SH-SY5Y (cell line): ENCODE results near the gene POU2F3.

ENCODE experiments used
- GATA2 ChIP-seq: IDR thresholded peaks from 2 replicates; pipeline ENCODE4 v1.6.1; 2011; ENCODE audit warnings: mild to moderate bottlenecking, low read depth, low read length
- GATA3 ChIP-seq: IDR thresholded peaks from 2 replicates; pipeline ENCODE4 v1.6.1; 2011; ENCODE audit warnings: low read depth, mild to moderate bottlenecking, low read length, moderate library complexity

GRCh38 chr11:120333801-120334200 is 93.9 kb downstream of the POU2F3 start:
- TF ChIP-seq GATA3 (no peak), GATA2 (no peak)
